ENCODE data around the gene ZNF664. TPM values are rescaled to one million over a fixed set of nuclear protein-coding genes. Genes with fewer than 3 reads are reported as not detected.

ZNF664 gene
- total RNA-seq, 1 experiment from 2014 or later: 124 TPM

GRCh38 chr12:124020514-124020949 is 47.5 kb downstream of the ZNF664 start:
- Histone ChIP-seq H4K20me1 (ENCODE audit: insufficient read depth) (no peaks in the 10 kb centered on the region), H3K79me2 (ENCODE audit: insufficient read depth, low read length) (no peaks in the 10 kb centered on the region), H3K9me2 (ENCODE audit: insufficient read depth) (no peaks in the 10 kb centered on the region), H3K9me3 (ENCODE audit: control insufficient read depth in 1 of 2, insufficient read depth in 1 of 2, low read depth in 1 of 2, low read length in 2 of 2) (no peaks in the 10 kb centered on the region), H2AFZ (ENCODE audit: low read depth, low read length, poor library complexity, severe bottlenecking) (no peak overlapping the region), H3K27ac (ENCODE audit: low read depth, low read length) (no peak overlapping the region), H3K4me3 (replicated peaks in 1 of 2; ENCODE audit: low read depth in 1 of 2, low read length in 2 of 2) (no peak overlapping the region), H3K27me3 (ENCODE audit: insufficient read depth, low read length) (no peaks in the 10 kb centered on the region), H3K36me3 (ENCODE audit: control insufficient read depth in 1 of 2, insufficient read depth in 2 of 2, low read length in 2 of 2) (no peaks in the 10 kb centered on the region), H3K4me1 (ENCODE audit: control insufficient read depth in 1 of 2, insufficient read depth in 2 of 2, low read length in 2 of 2) (no peaks in the 10 kb centered on the region), H3K4me2 (ENCODE audit: low read length) (no peak overlapping the region), H3K9ac (ENCODE audit: low read length) (no peak overlapping the region)
- DNase-seq (ENCODE audit: low read depth, low spot score): no peak
- intact Hi-C loops (cut with micrococcal nuclease): no loop called here
- BruUV-seq (replicated peaks): no TSS peak
- TF ChIP-seq EZH2phosphoT487 (IDR thresholded peaks at IDR 0.05; ENCODE audit: borderline replicate concordance) (no peak), CEBPB (IDR thresholded peaks at IDR 0.05; ENCODE audit: low read depth) (no peak), SRF (IDR thresholded peaks at IDR 0.05; ENCODE audit: low read depth) (no peak), FOSL1 (IDR thresholded peaks at IDR 0.05; ENCODE audit: low read depth) (no peak), POLR2A (IDR thresholded peaks at IDR 0.05; ENCODE audit: borderline replicate concordance, extremely low read depth, insufficient read depth, insufficient read length) (no peak)
- POLR2A ChIA-PET: no interaction called here
- RAD21 ChIA-PET (ENCODE audit: low non-redundant PET in 1 of 2, low total read pairs in 2 of 2, uncharacterized antibody in 2 of 2, unreplicated experiment in 2 of 2): no interaction called here
- CTCF ChIA-PET: interaction anchor here (1.3 kb wide), 1 partner anchor 12 kb away, joined by 8 read pairs; no protein-coding TSS in a partner anchor
- ATAC-seq: no peak

GRCh38 chr12:124021007-124021406 is 48.0 kb downstream of the ZNF664 start:
- H4K20me1 ChIP-seq (ENCODE audit: insufficient read depth): no peaks in the 10 kb centered on the region
- ChIA-PET RAD21 (ENCODE audit: low non-redundant PET in 1 of 2, low total read pairs in 2 of 2, uncharacterized antibody in 2 of 2, unreplicated experiment in 2 of 2) (no interaction called here), POLR2A (no interaction called here), CTCF (no interaction called here)
- intact Hi-C loops (cut with micrococcal nuclease): no loop called here
- no TSS peak for BruUV-seq (replicated peaks)
- H3K27me3 ChIP-seq (ENCODE audit: insufficient read depth, low read length): no peaks in the 10 kb centered on the region
- peaks cover 0 to 2% of the 10 kb centered on the region in 2 experiments; a peak in 1 of 4 replicates for H3K4me1 ChIP-seq (ENCODE audit: control insufficient read depth in 1 of 2, insufficient read depth in 2 of 2, low read length in 2 of 2)
- no peak overlapping the region for H3K4me3 ChIP-seq (replicated peaks in 1 of 2; ENCODE audit: low read depth in 1 of 2, low read length in 2 of 2)
- DNase-seq (ENCODE audit: low read depth, low spot score): no peak
- H2AFZ ChIP-seq (ENCODE audit: low read depth, low read length, poor library complexity, severe bottlenecking): no peak overlapping the region
- no peak for TF ChIP-seq EZH2phosphoT487 (IDR thresholded peaks at IDR 0.05; ENCODE audit: borderline replicate concordance)
- no peaks in the 10 kb centered on the region for H3K79me2 ChIP-seq (ENCODE audit: insufficient read depth, low read length)
- no peaks in the 10 kb centered on the region for H3K9me2 ChIP-seq (ENCODE audit: insufficient read depth)
- H3K36me3 ChIP-seq (ENCODE audit: control insufficient read depth in 1 of 2, insufficient read depth in 2 of 2, low read length in 2 of 2): no peaks in the 10 kb centered on the region
- H3K9me3 ChIP-seq (ENCODE audit: control insufficient read depth in 1 of 2, insufficient read depth in 1 of 2, low read depth in 1 of 2, low read length in 2 of 2): no peaks in the 10 kb centered on the region
- ATAC-seq: no peak
- no peak overlapping the region for H3K27ac ChIP-seq (ENCODE audit: low read depth, low read length)
- no peak overlapping the region for H3K4me2 ChIP-seq (ENCODE audit: low read length)
- H3K9ac ChIP-seq (ENCODE audit: low read length): no peak overlapping the region

Measured in HCT116 (cell line).